A673 (cell line): ENCODE results near the gene KCNV2. TPM values are rescaled to one million over a fixed set of nuclear protein-coding genes. Genes with fewer than 3 reads are reported as not detected.

Experiments used
- BruUV-seq: library from RNA; stranded (reverse); fragments of 400-500 nt; replicated peaks from 2 replicates; lab custom pipeline; 2021; lab: Mats Ljungman, UMichigan
- CTCF ChIA-PET: fragments of 300-600 bp; sonication (Branson Sonifier 250); formaldehyde crosslinking; loops from one replicate; lab custom pipeline; 2022; ENCODE audit warnings: antibody characterized with exemption; lab: Charles Lee
- POLR2A ChIA-PET: fragments of 300-600 bp; sonication (Branson Sonifier 250); formaldehyde crosslinking; loops from one replicate; lab custom pipeline; 2022; ENCODE audit warnings: antibody characterized with exemption; ENCODE audit not compliant: low non-redundant PET; lab: Charles Lee
- DNase-seq: peaks from one replicate; pipeline ENCODE4 v3.0.0-alpha.2; 2015; ENCODE audit warnings: low spot score
- H3K27ac ChIP-seq: fragments of 200-600 bp; sonication (generic); 2 replicates; pipeline ENCODE4 v1.5.1; 2016; ENCODE audit warnings: mixed run types, low read depth, mild to moderate bottlenecking, mixed read lengths, antibody characterized with exemption, low read length; ENCODE audit not compliant: poor library complexity, severe bottlenecking
- H3K27me3 ChIP-seq: fragments of 200-600 bp; sonication (generic); replicated peaks from 2 replicates; pipeline ENCODE4 v1.6.1; 2017; ENCODE audit warnings: mixed run types, low read depth, mild to moderate bottlenecking, mixed read lengths, antibody characterized with exemption, low read length; ENCODE audit not compliant: insufficient read depth, poor library complexity
- H3K36me3 ChIP-seq: fragments of 200-600 bp; sonication (generic); 2 replicates; pipeline ENCODE4 v1.6.1; 2016; ENCODE audit warnings: mixed run types, mild to moderate bottlenecking, mixed read lengths, antibody characterized with exemption, low read length; ENCODE audit not compliant: insufficient read depth, poor library complexity, severe bottlenecking
- H3K4me1 ChIP-seq: fragments of 200-600 bp; sonication (generic); 2 replicates; pipeline ENCODE4 v1.6.1; 2017; ENCODE audit warnings: mixed run types, mild to moderate bottlenecking, mixed read lengths, antibody characterized with exemption, low read length; ENCODE audit not compliant: insufficient read depth, poor library complexity, severe bottlenecking
- H3K4me3 ChIP-seq: fragments of 200-600 bp; sonication (generic); 2 replicates; pipeline ENCODE4 v1.5.1; 2016; ENCODE audit warnings: low read depth, mixed run types, mild to moderate bottlenecking, mixed read lengths, low read length; ENCODE audit not compliant: poor library complexity, severe bottlenecking
- H3K9me3 ChIP-seq: fragments of 200-600 bp; sonication (generic); 2 replicates; pipeline ENCODE4 v1.6.1; 2016; ENCODE audit warnings: mixed run types, low read depth, mild to moderate bottlenecking, mixed read lengths, antibody characterized with exemption, low read length; ENCODE audit not compliant: poor library complexity, severe bottlenecking
- EZH2 ChIP-seq: fragments of 200-600 bp; sonication (generic); IDR thresholded peaks from 2 replicates; pipeline ENCODE4 v1.6.1; 2017; ENCODE audit warnings: borderline replicate concordance, low read depth, mild to moderate bottlenecking, mixed read lengths, antibody characterized with exemption, low read length; ENCODE audit not compliant: poor library complexity, severe bottlenecking
- intact Hi-C: fragments of 100-400 bp; cut with micrococcal nuclease; formaldehyde crosslinking; loops from one replicate; pipeline ENCODE4 v1.10.0; 2022; ENCODE audit not compliant: unreplicated experiment
- total RNA-seq: library from RNA; stranded (reverse); gene quantifications from 2 replicates; pipeline ENCODE4 v1.2.3, GENCODE V29; 2021
- TF ChIP-seq, protein P1 (sequence below): fragments of 300-800, 200-600 bp; sonication (generic); conservative IDR thresholded peaks from 2 replicates; pipeline ENCODE4 v1.5.1; 2017; ENCODE audit warnings: low read depth, mild to moderate bottlenecking, antibody characterized with exemption, low read length, moderate library complexity, mixed read lengths

Gene KCNV2
- total RNA-seq, 1 experiment from 2014 or later, result not detected

DNA sequence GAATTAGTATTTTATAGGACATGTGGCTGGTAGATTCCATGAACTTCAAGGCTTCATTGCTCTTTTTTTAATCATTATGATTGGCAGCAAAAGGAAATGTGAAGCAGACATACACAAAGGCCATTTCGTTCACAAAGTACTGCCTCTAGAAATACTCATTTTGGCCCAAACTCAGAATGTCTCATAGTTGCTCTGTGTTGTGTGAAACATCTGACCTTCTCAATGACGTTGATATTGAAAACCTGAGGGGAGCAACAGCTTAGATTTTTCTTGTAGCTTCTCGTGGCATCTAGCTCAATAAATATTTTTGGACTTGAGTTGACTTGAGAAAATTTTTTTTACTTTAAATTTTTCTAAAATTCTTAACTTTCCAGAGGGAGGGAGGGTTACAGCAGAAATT is 12.4 kb downstream of the KCNV2 start:
- Histone ChIP-seq H3K4me3 (no peak overlapping the region), H3K9me3 (no peaks in the 10 kb centered on the region), H3K4me1 (peaks cover 6% of the 10 kb centered on the region), H3K36me3 (no peaks in the 10 kb centered on the region), H3K27ac (no peak overlapping the region), H3K27me3 (no peaks in the 10 kb centered on the region)
- POLR2A ChIA-PET, result no interaction called here
- intact Hi-C loops, result loop anchor here (5.0 to 10.0 kb wide), 2 partner anchors 502 to 595 kb away; no protein-coding TSS in a partner anchor
- BruUV-seq, result no TSS peak
- CTCF ChIA-PET, result interaction anchor here (0.5 kb wide), 1 partner anchor 598 kb away, joined by 7 read pairs; no protein-coding TSS in a partner anchor
- no peak for TF ChIP-seq EZH2
- TF ChIP-seq, protein P1, sequence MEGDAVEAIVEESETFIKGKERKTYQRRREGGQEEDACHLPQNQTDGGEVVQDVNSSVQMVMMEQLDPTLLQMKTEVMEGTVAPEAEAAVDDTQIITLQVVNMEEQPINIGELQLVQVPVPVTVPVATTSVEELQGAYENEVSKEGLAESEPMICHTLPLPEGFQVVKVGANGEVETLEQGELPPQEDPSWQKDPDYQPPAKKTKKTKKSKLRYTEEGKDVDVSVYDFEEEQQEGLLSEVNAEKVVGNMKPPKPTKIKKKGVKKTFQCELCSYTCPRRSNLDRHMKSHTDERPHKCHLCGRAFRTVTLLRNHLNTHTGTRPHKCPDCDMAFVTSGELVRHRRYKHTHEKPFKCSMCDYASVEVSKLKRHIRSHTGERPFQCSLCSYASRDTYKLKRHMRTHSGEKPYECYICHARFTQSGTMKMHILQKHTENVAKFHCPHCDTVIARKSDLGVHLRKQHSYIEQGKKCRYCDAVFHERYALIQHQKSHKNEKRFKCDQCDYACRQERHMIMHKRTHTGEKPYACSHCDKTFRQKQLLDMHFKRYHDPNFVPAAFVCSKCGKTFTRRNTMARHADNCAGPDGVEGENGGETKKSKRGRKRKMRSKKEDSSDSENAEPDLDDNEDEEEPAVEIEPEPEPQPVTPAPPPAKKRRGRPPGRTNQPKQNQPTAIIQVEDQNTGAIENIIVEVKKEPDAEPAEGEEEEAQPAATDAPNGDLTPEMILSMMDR, result no peak
- no peak for DNase-seq

DNA sequence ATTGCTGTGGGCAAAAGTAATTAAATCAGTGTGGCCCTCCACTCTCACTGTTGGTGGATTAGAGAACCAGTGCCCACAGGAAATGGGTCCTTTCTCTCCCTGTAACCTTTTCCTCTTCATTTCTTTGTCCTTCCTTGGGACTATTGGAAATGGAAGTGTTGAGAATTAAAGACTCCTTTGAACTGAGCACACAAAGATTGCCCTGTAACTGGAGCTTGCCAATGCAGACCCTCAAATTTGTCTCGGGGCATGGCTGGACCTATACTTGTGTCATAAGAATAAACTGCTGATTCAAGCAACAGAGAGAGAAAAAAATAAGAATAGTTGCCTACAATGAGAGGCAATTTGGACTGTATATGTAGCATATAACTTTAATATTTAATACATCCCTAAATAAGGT is 13.7 kb downstream of the KCNV2 start:
- CTCF ChIA-PET, result no interaction called here
- POLR2A ChIA-PET, result no interaction called here
- Histone ChIP-seq H3K36me3 (no peaks in the 10 kb centered on the region), H3K27me3 (no peaks in the 10 kb centered on the region), H3K27ac (no peak overlapping the region), H3K4me1 (peaks cover 6% of the 10 kb centered on the region), H3K9me3 (no peaks in the 10 kb centered on the region), H3K4me3 (no peak overlapping the region)
- no peak for DNase-seq
- TF ChIP-seq, protein P1, result no peak
- no peak for TF ChIP-seq EZH2
- no TSS peak for BruUV-seq
- intact Hi-C loops, result no loop called here

DNA sequence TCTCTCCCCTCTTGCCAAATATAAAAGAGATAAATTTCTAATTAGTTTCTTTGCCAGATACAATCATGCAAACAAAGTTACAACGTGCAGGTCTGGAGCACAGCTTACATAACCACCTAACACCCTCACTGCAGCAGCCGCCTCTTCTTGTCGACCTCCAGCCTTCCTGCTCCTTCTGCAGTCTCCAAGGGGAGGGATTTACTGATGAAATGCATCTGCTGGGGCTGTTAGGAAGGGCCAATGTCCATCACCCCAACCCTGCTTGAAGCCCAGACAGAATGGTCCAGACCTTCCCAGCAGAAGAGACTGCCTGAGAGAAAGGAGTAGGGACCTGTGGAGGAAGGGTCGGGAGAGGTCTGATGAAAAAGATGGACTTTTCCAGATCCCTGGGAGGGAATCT is 15.2 kb downstream of the KCNV2 start:
- CTCF ChIA-PET, result no interaction called here

More for the DNA sequence above, 15.2 kb downstream of the KCNV2 start:
- Histone ChIP-seq H3K9me3 (no peaks in the 10 kb centered on the region), H3K36me3 (no peaks in the 10 kb centered on the region), H3K4me1 (peaks cover 14% of the 10 kb centered on the region), H3K27ac (no peak overlapping the region), H3K27me3 (no peaks in the 10 kb centered on the region), H3K4me3 (no peak overlapping the region)
- no TSS peak for BruUV-seq
- TF ChIP-seq, protein P1, result no peak
- no peak for TF ChIP-seq EZH2
- intact Hi-C loops, result no loop called here
- DNase-seq, result no peak
- POLR2A ChIA-PET, result no interaction called here
